HG03025 (cell line): ENCODE measurements around the gene ABCA5.
A peak's percentile ranks its signal among the peaks of the same experiment; 100 is the strongest.
"Not testable (repeated sequence)": the region's sequence is repeated elsewhere in the genome, so short reads cannot be mapped to it uniquely, and the experiment has no call there.

Source experiments
- ATAC-seq: cut with Tn5 transposase; IDR thresholded peaks from one replicate; pipeline ENCODE4 v1.9.1; 2021; ENCODE audit warnings: mild to moderate bottlenecking, moderate library complexity; ENCODE audit not compliant: unreplicated experiment, low FRiP score

The ABCA5 gene

GRCh38 chr17:69333561-69333960, 6.6 kb upstream of the ABCA5 start:
- ATAC-seq: no peak

- ATAC-seq: no peak
Measured at GRCh38 chr17:69331756-69332155, 4.8 kb upstream of the ABCA5 start.

DNA sequence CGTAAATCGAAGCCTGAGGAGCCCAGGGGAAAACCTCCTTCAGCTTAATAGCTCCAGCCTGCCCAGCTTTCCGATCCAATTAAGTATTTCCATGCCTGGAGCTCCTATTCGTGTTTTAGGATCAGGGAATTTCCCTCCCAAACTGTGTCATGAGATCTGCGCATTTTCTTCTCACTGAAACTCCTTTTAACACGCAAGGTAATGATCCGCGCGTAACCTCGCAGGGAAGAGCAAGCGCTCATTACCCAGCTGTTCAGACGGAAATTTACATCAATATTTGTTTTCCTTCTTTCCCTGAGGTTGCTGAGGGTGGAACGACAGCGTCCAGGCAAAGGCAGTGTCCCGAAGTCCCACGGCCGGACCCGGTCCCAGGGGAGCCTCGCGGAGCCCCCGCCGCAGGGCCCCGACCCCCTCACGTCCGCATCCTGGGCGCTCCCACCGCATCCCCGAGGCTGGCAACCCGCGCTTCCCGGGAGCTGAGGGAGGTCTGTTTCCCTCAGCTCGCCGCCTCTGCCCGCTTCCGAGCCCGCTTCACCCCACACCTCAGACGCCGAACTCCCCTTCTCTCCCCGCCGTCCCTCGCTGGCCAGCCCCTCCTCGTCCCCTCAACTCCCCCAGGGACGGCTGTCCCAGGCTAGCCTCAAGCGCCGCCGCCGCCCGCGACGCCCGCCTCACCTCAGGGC, 415 bp downstream of the ABCA5 start:
- peak; percentile 0 for ATAC-seq

GRCh38 chr17:69325518-69326376, 1.2 kb downstream of the ABCA5 start:
- ATAC-seq: no peak

DNA sequence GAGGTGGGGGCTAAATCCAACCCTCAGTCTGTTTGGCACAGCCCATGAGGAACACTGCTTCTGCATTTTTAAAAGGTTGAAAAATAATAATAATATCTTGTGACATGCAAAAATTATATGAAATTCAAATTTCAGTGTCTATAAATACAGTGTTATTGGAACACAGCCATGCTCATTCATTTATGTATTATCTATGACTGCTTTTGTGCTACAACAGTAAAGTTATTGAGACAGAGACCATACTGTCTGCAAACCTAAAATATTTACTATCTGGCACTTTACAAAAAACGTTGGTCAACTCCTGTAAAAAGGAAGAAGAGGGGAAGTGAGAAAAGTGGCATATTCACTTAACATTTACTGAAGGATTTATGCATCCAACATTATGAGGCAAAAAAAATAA, 3.1 kb downstream of the ABCA5 start:
- no peak for ATAC-seq

DNA sequence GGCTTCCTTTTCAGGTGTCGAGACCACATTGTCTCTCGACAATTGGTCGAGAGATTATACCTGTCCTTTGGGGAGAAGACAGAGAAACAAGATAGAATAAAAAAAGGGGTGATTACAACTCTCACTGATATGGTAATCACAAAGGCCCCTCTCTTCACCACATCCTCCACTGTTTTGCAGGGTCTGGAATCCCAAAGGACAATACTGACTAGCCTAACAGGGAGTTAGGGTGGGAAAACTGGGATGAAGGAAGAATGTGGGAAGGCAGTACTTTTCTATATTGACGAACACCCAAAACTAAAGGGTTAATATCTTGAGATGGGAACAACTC, 6.1 kb downstream of the ABCA5 start:
- no peak for ATAC-seq

GRCh38 chr17:69320210-69320907, 6.6 kb downstream of the ABCA5 start:
- ATAC-seq: no peak

- no peak for ATAC-seq
Measured at GRCh38 chr17:69317625-69318024, 9.3 kb downstream of the ABCA5 start.

- ATAC-seq: no peak
Measured at GRCh38 chr17:69314246-69315065, 12.5 kb downstream of the ABCA5 start.

- no peak for ATAC-seq
Measured at GRCh38 chr17:69305177-69305576, 21.8 kb downstream of the ABCA5 start.

GRCh38 chr17:69302682-69303081, 24.3 kb downstream of the ABCA5 start:
- no peak for ATAC-seq

DNA sequence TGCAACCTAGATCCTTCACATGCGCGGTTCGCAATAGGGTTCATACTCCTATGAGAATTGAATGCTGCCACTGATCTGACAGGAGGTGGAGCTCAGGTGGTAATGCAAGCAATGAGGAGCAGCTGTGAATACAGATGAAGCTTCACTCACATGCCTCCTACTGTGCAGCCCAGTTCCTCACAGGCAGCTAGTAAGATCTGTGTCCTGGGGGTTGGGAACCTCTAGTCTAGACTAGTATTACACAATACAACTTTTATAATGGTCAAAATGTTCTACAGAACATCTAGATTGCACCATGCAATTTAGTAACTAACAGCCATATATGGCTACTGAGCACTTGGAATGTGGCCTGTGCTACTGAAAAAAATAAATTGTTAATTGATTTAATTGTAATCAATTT, 26.7 kb downstream of the ABCA5 start:
- ATAC-seq: no peak

- ATAC-seq: not testable (repeated sequence)
Measured at GRCh38 chr17:69298120-69298722, 28.7 kb downstream of the ABCA5 start.

DNA sequence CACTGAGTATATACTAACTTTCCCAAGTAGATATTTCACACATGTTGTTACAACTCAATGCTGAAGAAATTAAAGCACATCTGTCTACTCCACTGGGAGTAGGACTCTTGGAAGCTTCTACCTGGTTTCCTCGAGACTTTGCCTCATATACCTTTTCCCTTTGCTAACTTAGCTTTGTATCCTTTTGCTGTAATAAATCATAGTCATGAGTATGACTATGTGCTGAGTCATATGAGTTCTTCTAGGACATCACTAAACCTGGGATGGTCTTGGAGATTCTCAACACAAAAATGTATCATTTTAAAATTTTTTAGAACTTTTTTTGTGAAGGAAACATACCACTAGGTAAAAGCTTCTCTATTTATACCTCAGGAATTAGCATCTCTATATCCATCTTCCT, 39.8 kb downstream of the ABCA5 start:
- no peak for ATAC-seq

GRCh38 chr17:69286257-69286656, 40.7 kb downstream of the ABCA5 start:
- no peak for ATAC-seq

DNA sequence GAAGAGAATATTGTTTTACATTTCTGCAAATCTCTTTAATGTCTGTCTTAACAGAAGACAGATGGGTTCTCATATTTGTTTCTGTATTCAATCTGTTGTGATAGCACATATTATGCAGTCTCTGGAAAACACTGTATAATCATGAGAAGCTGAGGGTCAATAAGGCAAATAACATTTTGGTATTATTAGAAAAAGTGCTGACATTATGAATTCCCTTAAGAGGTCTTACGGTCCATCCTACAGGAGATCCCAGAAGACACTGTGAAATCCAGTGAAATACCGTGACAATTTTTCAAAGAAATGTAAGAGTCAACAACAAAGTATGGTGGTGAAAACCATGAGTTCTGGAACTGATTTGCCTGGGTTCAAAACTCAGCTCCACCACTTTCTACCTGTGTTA, 42.3 kb downstream of the ABCA5 start:
- ATAC-seq: no peak

- no peak for ATAC-seq
Measured at GRCh38 chr17:69282002-69282401, 44.9 kb downstream of the ABCA5 start.

DNA sequence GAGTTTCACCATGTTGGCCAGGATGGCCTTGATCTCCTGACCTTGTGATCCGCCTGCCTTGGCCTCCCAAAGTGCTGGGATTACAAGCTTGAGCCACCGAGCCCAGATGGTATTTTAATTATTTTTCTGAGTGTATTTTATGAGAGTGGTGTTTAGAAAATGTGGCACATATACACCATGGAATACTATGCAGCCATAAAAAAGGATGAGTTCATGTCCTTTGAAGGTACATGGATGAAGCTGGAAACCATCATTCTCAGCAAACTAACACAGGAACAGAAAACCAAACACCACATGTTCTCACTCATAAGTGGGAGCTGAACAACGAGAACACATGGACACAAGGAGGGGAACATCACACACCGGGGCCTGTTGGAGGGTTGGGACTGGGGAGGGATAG, 50.7 kb downstream of the ABCA5 start:
- not testable (repeated sequence) for ATAC-seq

DNA sequence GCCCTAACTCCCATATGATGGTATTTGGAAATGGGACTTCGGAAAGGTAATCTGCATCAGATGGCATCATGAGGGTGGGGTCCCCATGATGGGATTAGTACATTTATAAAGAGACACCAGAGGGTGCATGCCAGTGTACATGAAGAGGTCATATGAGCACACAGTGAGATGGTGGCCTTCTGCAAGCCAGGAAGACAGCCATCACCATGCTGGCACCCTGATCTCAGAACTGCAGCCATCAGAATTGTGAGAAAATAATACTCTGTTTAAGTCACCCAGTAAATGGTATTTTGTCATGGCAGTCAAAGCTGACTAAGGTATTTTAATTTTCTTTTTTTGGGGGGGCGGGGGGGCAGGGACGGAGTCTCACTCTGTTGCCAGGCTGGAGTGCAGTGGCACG, 51.2 kb downstream of the ABCA5 start:
- ATAC-seq: no peak

DNA sequence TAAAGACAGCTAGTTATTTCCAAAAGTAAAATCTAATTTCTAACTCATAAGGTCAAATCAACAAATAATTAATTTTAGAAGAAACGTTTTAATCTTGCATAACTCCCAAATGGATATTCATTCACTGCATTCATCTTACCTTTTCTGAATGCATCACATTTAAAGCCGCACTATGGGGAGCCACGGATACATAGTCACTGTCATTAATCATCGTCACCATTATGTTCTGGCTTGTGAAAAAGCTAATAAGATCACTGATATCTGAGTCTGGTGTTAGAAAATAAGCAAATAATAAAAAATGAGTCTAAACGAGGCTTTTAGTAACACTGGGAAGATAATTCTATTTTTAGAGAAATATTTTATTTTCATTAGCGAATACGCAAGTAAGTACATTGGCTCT, 55.9 kb downstream of the ABCA5 start:
- no peak for ATAC-seq
